Epithelial cell of proximal tubule (primary cell): ENCODE measurements around the gene PSMD7. TPM values are rescaled to one million over a fixed set of nuclear protein-coding genes. Genes with fewer than 3 reads are reported as not detected.

Experiments
- DNase-seq: peaks from one replicate; pipeline ENCODE4 v3.0.0-alpha.2; 2011; ENCODE audit warnings: low read depth
- H3K4me3 ChIP-seq: 2 replicates; pipeline ENCODE4 v1.5.1; 2011; ENCODE audit warnings: low read depth, mild to moderate bottlenecking, low read length
- total RNA-seq: library from RNA; depleted of rRNA; stranded (reverse); fragments of >200 nt; gene quantifications from 2 replicates; pipeline ENCODE4 v1.2.3, GENCODE V29; 2015
- TF ChIP-seq, protein P1 (sequence below): conservative IDR thresholded peaks from 2 replicates; pipeline ENCODE4 v1.5.1; 2012; ENCODE audit warnings: low read depth, mild to moderate bottlenecking, low read length

PSMD7 gene
- total RNA-seq, 1 donor from 2014 or later = 99.1 TPM

DNA sequence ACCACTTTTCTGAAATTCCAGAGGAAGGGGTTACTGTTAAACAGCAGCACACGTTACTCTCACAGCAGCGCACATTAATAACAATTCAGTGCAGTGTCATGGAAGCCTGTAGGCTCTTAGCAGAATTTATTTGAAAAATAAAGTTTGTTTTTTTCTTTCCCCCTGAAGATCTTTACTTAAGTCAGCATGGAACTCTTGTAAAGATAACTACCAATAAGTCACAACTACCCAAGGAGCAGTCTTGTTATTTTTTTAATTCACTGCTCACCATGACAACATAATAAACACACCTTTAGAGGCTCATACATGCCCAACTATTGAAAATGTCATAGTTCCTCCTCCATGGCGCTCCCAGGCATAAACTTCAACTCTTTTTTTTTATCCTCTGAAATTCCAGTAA is 31.8 kb upstream of the PSMD7 start:
- no peak for DNase-seq
- TF ChIP-seq, protein P1, sequence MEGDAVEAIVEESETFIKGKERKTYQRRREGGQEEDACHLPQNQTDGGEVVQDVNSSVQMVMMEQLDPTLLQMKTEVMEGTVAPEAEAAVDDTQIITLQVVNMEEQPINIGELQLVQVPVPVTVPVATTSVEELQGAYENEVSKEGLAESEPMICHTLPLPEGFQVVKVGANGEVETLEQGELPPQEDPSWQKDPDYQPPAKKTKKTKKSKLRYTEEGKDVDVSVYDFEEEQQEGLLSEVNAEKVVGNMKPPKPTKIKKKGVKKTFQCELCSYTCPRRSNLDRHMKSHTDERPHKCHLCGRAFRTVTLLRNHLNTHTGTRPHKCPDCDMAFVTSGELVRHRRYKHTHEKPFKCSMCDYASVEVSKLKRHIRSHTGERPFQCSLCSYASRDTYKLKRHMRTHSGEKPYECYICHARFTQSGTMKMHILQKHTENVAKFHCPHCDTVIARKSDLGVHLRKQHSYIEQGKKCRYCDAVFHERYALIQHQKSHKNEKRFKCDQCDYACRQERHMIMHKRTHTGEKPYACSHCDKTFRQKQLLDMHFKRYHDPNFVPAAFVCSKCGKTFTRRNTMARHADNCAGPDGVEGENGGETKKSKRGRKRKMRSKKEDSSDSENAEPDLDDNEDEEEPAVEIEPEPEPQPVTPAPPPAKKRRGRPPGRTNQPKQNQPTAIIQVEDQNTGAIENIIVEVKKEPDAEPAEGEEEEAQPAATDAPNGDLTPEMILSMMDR = no peak
- H3K4me3 ChIP-seq = no peak overlapping the region

DNA sequence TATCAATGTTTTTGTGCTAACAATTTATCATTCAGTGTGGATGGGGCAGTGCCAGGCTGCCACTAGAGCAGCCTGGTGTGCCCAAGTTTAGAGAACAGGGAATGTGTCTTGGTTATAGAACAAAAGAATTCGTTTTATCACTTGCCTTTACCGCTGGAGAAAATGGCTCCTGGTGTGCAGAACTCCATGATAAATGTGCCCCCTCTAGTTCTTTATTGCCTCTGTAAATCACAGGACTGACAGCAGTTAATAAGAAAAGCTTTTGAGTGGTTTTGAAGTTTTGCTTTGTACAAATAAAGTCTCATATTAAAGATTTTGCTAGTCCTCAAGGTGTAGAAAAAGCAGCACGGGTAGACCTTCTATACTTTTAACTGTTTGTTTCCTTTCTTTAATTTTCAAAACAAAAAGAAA is 28.2 kb upstream of the PSMD7 start:
- H3K4me3 ChIP-seq = no peak overlapping the region
- TF ChIP-seq, protein P1 = no peak
- no peak for DNase-seq

DNA sequence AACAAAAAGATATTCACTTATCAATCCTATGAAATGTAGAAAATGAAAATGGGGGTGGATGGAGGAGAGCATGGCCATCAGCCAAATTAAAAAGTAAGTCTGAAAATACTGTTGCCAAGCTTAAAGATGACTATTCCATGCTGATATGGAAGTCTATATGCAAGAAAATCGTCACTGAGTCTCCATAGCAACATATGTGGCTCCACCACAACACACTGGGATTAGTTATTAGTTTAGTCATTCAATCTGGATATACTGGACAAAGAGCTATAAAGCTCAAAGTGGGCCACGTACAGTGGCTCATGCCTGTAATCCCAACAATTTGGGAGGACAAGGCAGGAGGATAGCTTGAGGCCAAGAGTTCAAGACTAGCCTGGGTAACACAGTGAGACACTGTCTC is 24.7 kb upstream of the PSMD7 start:
- TF ChIP-seq, protein P1 = no peak
- H3K4me3 ChIP-seq = no peak overlapping the region
- DNase-seq = no peak

DNA sequence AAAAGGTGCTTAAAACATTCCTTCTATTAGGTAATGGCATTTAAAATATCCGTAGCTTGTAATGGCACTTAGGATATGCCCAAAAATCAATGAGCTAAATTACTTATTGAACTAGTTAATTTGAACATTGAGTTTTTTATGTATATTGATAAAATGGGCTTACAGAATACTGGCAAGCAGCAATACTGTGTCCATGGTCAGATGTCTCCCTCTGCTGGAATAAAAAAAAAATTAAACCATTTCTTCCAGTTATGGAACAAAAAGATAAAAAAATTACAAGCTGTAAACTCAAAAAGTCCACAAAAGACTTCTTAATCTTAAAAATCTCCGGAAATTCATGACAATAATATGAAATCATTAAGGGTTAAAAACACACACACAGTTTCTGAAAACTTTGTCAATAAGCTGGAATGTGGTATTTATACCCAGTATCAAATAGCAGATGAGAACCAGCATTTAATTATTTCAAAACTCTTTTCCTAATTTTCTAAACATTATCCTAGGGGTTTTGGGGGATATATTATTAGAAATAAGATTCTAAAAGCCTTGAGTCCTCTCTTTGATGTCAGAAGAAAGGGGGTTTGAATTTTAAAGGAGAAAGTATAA is 21.5 kb upstream of the PSMD7 start:
- DNase-seq = no peak
- TF ChIP-seq, protein P1 = peak; percentile 61
- no peak overlapping the region for H3K4me3 ChIP-seq

DNA sequence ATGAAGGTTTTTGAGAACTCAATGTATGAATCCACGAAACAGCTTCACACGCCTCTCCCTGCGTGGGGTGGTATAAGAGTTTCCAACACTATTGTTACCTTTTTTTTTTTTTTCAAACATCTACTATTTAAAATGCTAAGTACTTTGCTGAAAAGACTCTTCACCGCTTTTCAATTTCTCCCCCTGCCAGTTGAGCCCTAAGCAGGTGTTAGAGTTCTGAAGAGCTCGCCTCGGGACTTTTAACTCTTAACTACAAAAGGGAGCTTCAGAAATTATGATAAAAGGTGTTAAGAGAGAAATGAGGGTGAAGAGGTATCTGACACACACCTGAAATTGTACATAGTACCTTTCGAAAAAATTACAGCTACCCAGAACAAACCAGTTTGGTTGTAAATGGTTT is 20.9 kb upstream of the PSMD7 start:
- TF ChIP-seq, protein P1 = no peak
- no peak for DNase-seq
- no peak overlapping the region for H3K4me3 ChIP-seq

DNA sequence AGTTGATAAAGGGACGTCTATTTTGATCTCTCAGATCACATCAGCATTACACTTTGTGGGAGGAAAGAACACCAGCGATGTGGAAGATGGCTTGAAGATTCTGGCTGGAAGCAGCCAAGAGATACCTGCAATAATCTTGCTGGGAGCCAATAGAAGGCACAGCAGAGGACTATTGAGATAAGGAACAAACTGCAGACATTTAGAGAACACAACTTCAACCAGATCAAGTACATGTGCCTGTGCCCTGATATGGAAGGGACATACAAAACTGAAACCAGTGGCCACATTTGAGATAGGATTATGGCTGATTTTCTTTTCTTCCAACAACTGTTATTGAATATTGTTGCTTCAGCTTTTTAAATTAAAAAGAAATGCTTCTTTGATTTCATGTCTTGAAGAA is 18.6 kb upstream of the PSMD7 start:
- H3K4me3 ChIP-seq = no peak overlapping the region
- TF ChIP-seq, protein P1 = no peak
- DNase-seq = no peak

DNA sequence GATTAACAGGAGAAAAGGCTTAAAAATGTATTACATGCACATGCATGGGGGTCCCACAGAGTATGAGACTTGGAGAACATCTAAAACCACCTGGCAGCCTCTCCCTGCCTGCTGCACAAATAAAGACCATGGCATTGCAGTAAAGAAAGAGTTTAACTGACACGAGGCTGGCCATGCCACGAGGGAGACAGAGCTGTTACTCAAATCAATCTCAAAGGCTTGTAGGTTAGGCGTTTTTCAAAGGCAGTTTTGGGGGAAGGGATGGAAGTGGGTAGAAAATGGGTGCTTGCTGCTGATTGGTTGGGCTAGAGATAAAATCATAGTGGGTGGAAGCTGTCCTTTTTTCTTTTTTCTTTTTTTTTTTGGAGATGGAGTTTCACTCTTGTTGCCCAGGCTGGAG is 17.3 kb upstream of the PSMD7 start:
- no peak for DNase-seq
- H3K4me3 ChIP-seq = no peak overlapping the region
- TF ChIP-seq, protein P1 = no peak
